Measurements from ENCODE around the gene ADAMTS8. TPM values are rescaled to one million over a fixed set of nuclear protein-coding genes. Genes with fewer than 3 reads are reported as not detected.

Gene ADAMTS8
- total RNA-seq, 1 donor from 2014 or later = not detected

DNA sequence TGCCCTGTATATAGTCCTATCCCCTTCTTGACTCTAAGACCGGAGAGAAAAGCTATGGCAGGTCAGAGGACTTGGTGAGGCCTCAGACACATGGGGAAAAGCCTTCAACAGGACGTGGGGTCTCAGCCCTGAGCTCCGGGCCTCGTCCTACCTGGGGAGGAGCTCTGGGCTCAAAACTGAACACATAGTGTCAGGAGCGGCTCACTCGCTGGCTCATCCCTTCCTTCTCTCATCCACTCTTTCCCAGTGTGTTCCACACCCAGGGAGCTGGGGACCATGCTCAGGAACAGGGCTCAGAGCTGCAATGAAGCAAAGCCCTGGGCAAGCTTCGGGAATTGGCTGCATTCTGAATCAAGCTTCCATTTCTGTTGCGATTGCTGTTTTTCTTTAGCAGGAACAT lies 34.5 kb upstream of the ADAMTS8 start:
- no peak for DNase-seq (ENCODE audit: low read depth, low spot score)

GRCh38 chr11:130462101-130462885 lies 33.9 kb upstream of the ADAMTS8 start:
- no peak for DNase-seq (ENCODE audit: low read depth, low spot score)

DNA sequence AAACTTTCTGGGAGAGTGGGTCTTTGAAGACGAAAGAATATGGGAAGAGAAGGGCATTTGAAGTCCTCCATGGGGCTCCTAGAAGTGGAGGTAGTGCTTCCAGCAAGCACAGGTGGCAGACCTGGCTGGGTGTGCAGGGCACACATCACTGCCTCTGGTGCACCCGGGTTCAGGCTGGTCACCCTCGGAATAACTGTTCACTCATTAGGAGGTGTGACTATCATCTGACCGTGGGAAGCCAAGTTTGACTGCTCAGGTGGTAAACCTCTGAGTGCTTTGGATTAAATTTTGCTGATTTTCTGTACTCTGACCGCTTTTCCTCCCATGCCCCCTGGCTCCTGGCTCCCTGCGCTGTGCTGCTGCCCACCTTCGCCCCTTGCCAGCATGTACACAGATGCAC lies 31.1 kb upstream of the ADAMTS8 start:
- DNase-seq (ENCODE audit: low read depth, low spot score) = no peak

DNA sequence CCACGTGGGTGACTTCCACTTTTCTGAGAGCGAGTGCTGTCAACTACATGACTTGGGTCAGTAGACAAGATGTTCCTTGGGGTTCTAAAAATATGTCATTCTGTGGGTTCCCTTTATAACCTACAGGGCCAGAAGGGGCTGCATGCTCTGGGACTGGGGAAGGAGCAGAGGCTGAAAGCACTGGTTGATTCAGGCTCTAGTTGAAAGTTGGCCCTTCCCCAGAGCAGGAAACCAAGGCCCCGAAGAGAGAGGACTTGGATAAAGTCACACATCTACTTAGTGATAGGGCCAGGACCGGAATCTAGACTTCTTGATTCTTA lies 30.0 kb upstream of the ADAMTS8 start:
- no peak for DNase-seq (ENCODE audit: low read depth, low spot score)

DNA sequence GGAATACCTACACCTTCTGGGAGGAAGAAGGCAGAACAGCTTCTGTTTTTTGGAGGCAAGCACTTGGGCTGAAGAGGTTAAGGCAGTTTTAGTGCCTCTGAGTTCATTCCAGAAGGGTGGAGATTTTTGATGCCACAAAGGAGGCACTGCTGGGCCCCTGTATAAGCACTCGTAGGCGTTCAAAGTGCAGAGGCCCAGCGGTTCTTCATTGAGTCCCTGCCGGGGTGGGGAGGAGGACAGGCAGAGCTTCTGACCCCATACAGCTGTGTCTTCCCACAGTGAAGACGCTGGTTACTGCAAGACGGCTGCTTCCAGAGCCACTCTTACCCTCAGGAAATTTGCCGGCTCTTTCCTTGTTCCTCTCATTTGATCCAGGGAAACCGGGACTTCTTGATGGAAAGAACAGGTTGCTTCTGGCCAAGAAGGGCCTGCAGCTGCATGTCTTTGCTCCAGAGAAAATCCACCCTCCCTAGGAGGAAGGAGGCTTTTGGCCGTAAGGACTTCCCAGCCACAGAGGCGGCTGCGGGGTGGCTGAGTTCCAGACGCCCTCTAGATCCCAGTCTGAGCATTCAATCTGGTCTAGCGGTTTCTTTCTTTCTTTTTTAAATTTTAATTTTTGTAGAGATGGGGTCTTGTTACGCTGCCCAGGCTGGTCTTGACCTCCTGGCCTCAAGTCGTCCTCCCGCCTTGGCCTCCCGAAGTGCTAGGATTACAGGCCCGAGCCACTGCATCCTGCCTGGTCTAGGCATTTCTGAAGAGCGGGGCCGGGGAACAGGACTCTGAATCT lies 29.4 kb upstream of the ADAMTS8 start:
- DNase-seq (ENCODE audit: low read depth, low spot score) = no peak

GRCh38 chr11:130456286-130456685 lies 27.9 kb upstream of the ADAMTS8 start:
- no peak for DNase-seq (ENCODE audit: low read depth, low spot score)

DNA sequence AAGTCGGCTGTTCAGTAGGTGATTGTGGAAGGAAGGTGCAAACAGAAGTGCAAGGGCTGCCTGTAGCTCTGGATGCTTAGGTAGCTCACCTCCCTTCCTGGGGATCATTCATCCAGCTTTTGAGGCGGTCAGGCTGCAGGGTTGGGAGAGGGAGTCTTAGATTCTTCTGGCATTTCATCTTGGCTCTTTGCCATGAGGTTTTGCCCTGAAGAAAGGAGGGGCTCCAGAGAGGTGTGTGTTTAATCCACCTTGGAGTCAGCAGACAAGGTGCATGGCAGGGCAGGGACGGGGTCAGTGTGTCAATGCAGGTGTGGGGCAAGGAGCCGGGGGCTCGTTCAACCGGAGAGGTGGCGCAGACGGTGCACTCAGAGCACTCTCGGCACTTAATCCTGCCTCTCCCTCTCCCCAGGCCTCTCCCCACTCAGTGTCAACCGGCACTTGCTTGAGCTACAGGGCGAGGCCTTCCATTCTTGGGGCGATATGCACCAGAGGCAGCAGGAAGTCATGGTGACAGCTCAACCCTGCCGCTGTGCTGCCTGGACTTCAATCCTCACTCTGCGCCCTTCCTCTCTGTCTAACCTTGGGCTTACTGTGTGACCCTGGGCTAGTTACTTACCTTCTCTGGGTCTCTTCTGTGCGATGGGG lies 27.2 kb upstream of the ADAMTS8 start:
- no peak for DNase-seq (ENCODE audit: low read depth, low spot score)

DNA sequence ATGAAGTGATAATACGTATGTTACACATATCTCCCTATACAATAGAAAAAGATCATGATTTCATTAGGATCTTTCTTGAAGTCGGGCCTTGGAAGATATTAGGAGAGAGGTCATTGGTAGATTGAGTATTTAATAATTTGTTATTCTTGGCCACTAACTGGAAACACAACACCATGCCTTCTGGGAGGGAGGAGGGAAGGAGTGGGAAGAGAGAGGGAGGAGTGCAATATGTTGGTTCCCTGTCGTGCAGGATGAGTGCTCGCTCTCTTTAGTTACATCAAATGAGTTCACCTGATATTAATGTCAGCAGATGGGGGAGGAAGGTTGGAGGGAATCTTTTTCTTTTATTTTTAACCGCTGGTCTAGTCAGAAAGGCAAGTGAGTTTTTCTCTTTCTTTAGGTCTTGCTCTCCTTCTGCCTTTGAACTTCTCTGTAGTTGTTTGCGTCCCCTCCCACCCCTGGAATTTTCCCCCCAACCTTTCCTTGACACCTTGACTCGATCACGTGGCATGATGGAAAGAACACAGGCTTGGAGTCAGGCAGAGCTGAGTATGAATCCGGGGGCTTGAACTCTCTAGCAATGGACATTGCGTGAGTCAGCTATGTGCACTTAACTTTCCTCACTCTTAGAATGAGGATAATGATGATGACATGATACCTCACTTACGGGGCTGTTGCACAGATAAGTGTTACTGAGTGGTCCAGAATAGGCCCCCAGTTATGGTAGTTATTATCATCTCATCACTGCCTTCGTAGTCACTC lies 26.3 kb upstream of the ADAMTS8 start:
- DNase-seq (ENCODE audit: low read depth, low spot score) = no peak

DNA sequence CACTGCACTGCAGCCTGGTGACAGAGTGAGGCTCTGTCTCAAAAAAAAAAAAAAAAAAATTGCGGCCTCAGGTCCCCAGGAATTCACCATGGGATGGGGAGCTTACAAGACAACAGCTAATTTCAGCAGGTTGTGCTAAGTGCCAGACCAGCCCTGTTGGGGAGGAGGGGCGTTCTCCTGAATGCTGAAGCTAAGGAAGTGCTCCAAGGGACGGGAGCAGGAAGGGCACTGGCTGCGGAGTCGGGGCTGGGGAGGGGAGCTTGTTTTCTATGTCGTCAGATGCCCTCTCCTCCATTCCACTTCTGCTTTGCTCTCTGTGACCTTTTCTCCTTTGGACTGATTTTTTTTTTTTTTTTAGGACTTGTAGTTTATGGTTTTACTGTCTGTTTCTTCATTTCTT lies 24.5 kb upstream of the ADAMTS8 start:
- DNase-seq (ENCODE audit: low read depth, low spot score) = no peak

- no peak for DNase-seq (ENCODE audit: low read depth, low spot score)
These were observed 23.8 kb upstream of the ADAMTS8 start for GRCh38 chr11:130452176-130452575.

- DNase-seq (ENCODE audit: low read depth, low spot score) = no peak
These were observed 23.0 kb upstream of the ADAMTS8 start for GRCh38 chr11:130451231-130452019.

DNA sequence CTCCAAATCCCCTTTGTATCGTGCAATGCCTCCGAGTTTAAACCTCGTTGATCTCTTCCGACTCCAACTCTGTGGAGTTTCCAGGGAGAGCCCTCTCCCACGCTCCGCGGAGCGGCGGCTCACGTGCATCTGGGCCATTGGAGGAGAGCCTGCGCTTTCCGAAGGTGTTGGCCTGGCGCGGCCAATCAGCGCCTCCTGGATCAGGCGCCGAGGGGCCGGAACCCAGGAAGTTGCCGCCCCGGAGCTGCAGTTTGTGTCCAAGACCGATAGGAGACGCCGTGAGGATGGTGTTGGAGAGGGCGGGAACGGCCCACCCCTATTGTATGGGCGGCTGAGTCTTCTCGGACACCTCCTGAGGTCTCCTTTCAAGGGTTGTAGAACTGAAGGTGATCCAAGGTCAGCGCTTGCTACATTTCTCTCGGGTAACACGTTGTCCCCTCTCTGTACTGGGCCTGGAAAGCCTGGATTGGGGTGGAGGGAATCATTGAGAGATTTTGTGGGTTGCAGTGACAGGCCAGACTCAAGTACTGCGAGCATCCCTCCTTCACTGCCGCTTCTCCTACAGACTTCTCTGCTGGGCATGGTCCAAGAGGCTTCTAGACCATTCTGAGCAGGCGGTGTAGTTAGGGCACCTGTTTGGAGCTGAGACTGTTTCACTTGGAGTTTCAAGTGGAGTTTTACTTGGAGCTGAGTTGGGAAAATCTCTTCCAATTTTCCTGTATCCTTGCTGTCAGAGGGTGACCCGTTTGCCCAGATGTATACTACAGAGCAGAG lies 21.8 kb upstream of the ADAMTS8 start:
- no peak for DNase-seq (ENCODE audit: low read depth, low spot score)

DNA sequence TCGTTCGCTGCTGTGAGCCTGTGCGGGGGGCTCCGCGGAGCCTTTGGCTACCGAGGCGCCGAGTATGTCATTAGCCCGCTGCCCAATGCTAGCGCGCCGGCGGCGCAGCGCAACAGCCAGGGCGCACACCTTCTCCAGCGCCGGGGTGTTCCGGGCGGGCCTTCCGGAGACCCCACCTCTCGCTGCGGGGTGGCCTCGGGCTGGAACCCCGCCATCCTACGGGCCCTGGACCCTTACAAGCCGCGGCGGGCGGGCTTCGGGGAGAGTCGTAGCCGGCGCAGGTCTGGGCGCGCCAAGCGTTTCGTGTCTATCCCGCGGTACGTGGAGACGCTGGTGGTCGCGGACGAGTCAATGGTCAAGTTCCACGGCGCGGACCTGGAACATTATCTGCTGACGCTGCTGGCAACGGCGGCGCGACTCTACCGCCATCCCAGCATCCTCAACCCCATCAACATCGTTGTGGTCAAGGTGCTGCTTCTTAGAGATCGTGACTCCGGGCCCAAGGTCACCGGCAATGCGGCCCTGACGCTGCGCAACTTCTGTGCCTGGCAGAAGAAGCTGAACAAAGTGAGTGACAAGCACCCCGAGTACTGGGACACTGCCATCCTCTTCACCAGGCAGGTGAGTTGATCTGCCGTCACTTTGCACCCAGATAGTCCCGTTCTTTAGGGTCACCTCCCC lies 21.0 kb upstream of the ADAMTS8 start:
- DNase-seq (ENCODE audit: low read depth, low spot score) = no peak

DNA sequence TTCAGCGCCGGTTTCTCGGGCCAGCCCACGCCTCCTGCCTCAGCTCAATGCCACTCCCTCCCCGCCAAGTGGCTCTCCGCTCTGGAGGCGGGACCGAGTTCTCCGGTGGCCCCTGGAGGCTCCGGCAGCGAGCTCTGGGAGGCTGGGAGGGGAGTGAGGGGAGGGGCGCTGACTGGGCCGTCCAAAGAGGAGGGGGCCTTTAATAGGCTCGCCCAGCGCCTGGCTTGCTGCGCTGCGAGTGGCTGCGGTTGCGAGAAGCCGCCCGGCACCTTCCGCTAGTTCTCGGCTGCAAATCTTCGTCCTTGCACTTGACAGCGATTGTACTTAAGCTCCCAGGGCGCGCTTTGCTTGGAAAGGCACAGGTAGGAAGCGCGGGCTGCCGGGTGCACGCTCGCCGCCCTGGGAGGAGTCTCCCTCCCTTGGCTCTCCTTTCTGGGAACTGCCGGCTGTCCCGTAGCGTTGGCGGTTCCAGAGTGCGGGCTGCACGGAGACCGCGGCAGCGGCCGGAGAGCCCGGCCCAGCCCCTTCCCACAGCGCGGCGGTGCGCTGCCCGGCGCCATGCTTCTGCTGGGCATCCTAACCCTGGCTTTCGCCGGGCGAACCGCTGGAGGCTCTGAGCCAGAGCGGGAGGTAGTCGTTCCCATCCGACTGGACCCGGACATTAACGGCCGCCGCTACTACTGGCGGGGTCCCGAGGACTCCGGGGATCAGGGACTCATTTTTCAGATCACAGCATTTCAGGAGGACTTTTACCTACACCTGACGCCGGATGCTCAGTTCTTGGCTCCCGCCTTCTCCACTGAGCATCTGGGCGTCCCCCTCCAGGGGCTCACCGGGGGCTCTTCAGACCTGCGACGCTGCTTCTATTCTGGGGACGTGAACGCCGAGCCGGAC lies 20.3 kb upstream of the ADAMTS8 start, which contains the start of gene ADAMTS15:
ADAMTS15 (plus strand) TSS at position 230 of the 894 bp plus-strand sequence; CDS start at position 559, 329 bp downstream.
- no peak for DNase-seq (ENCODE audit: low read depth, low spot score)

DNA sequence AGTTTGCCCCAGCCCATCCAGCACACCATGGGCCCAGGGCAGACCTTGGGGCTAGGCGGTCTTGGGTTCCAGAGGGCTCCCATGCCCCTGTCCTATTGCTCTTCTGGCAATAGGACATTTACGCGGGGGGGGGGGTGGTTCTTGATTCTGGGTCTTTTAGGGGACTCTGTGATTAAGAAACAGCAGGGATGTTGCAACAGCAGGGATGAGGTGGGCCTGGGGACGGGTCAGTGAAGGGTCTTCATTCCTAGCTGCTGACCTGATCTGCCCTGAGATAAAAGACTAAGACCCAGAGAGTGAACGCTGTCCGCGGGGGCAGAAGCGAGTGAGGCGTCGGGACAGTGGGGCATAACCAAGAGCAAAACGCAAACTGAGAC lies 19.6 kb upstream of the ADAMTS8 start:
- no peak for DNase-seq (ENCODE audit: low read depth, low spot score)

- DNase-seq (ENCODE audit: low read depth, low spot score) = no peak
These were observed 17.4 kb upstream of the ADAMTS8 start for GRCh38 chr11:130445788-130446187.

DNA sequence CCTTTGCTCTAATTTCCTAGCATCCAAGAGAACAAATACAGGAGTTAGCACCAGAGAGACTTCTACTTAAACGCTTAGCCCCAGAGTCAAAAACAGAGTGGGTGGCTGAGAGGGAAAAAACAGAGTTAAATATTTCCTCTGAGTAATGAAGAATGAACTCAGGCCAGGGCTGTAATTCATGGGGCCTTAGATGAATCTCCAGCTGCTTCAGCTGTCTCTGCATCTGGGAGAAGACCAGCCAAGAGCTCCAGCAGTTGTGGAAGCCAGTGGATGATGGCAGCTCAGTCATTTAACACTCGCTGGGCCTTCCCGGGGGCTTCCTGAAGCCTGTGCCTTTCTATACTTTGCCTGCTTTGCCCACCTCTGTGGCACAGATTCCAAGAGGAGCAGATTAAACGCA lies 14.3 kb upstream of the ADAMTS8 start:
- no peak for DNase-seq (ENCODE audit: low read depth, low spot score)

DNA sequence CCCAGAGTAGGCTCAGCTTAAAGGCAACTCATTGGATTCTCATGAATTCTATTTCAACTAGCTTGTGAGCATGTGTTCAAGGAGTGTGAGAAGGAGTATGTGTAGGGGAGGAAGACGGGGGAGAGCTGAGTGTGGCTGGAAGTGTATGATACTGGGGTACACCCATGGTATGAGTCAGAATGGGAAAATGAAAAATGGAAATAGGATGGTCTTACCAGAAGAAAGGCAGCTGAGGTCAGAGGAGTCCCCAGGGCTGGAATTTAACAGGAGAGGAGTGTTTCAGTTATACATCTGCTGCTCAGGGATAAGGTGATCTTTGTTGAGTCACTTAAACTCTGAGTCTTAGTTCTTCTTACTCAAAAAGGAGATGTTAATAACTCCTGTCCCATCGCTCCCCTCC lies 13.3 kb upstream of the ADAMTS8 start:
- DNase-seq (ENCODE audit: low read depth, low spot score) = no peak

DNA sequence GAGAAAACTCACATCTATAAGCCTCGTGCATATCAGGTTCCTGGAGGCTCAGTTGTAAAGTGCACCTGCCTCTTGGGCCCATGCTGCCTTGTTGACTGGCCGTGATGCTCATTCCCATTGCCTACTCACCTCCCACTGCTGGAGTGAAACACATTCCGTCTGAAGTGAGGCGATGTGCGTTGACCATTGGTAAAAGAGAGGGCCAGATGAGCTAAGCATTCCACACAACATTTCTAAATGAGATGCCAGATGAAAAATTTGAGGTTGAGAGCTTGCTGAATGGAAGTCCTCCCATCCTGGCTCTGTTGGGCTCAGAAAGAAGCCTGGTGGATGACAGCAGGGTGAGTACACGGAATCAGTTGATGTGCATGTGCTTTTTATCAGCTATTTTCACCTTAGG lies 11.5 kb upstream of the ADAMTS8 start:
- no peak for DNase-seq (ENCODE audit: low read depth, low spot score)
